Nephron (organoid): ENCODE results near the gene CHST3.
"Not testable (repeated sequence)": the region's sequence is repeated elsewhere in the genome, so short reads cannot be mapped to it uniquely, and the experiment has no call there.

Experiments used
- H3K27ac Mint-ChIP-seq, 3 experiments: 2 replicates each; pipeline ENCODE4 v1.8.0; 2020; ENCODE audit warnings: mixed read lengths in 3 of 3, mild to moderate bottlenecking in 2 of 3, moderate library complexity in 1 of 3
- H3K27me3 Mint-ChIP-seq: 2 replicates; pipeline ENCODE4 v1.8.0; 2021; ENCODE audit warnings: low read depth, mild to moderate bottlenecking, moderate library complexity, mixed read lengths
- H3K36me3 Mint-ChIP-seq: 2 replicates; pipeline ENCODE4 v1.8.0; 2020; ENCODE audit warnings: low read depth, mixed read lengths
- H3K4me1 Mint-ChIP-seq: 2 replicates; pipeline ENCODE4 v1.8.0; 2020; ENCODE audit warnings: mixed read lengths
- H3K4me3 Mint-ChIP-seq, 3 experiments: 2 replicates each; pipeline ENCODE4 v1.8.0; 2020; ENCODE audit warnings: mild to moderate bottlenecking in 3 of 3, mixed read lengths in 3 of 3, moderate library complexity in 2 of 3
- H3K9me3 Mint-ChIP-seq: 2 replicates; pipeline ENCODE4 v1.8.0; 2020; ENCODE audit warnings: mixed read lengths
- CTCF ChIP-seq, 3 experiments: fragments of 200-600 bp; sonication (generic); IDR thresholded peaks; one replicate each; pipeline ENCODE4 v1.5.0; 2021; ENCODE audit warnings: antibody characterized with exemption in 3 of 3; ENCODE audit not compliant: unreplicated experiment in 3 of 3

Gene CHST3

GRCh38 chr10:71964098-71964742, at the start of gene CHST3:
TSS of gene CHST3 (plus strand) at chr10:71964395. CDS start at chr10:72005843, 41,448 bp downstream.
- no peak for TF ChIP-seq CTCF (IDR thresholded peaks at IDR 0.05; ENCODE audit: unreplicated experiment in 3 of 3)
- Mint-ChIP-seq H3K36me3 (no peaks in the 10 kb centered on the region), H3K4me3 (peak within 1 kb of the TSS; percentile 98 to 99 (median 99)), H3K27me3 (peaks cover 13% of the 10 kb centered on the region), H3K27ac (peak within 1 kb of the TSS; percentile 92 to 98 (median 95)), H3K4me1 (peaks cover 40% of the 10 kb centered on the region), H3K9me3 (no peaks in the 10 kb centered on the region)

- Mint-ChIP-seq H3K4me3 (no peak overlapping the region), H3K36me3 (no peaks in the 10 kb centered on the region), H3K9me3 (peaks cover 24% of the 10 kb centered on the region), H3K27me3 (no peaks in the 10 kb centered on the region), H3K27ac (no peak overlapping the region), H3K4me1 (peaks cover 19% of the 10 kb centered on the region)
- no peak for TF ChIP-seq CTCF (IDR thresholded peaks at IDR 0.05; ENCODE audit: unreplicated experiment in 3 of 3)
Measured at GRCh38 chr10:71916827-71917226, 47.4 kb upstream of the CHST3 start.

- H3K27ac Mint-ChIP-seq, result peak overlapping the region in 1 of 3 experiments; percentile 18
- H3K4me1 Mint-ChIP-seq, result peaks cover 27% of the 10 kb centered on the region
- H3K27me3 Mint-ChIP-seq, result no peaks in the 10 kb centered on the region
- TF ChIP-seq CTCF (IDR thresholded peaks at IDR 0.05; ENCODE audit: unreplicated experiment in 3 of 3), result no peak
- peaks cover 16% of the 10 kb centered on the region for H3K9me3 Mint-ChIP-seq
- no peaks in the 10 kb centered on the region for H3K36me3 Mint-ChIP-seq
- no peak overlapping the region for H3K4me3 Mint-ChIP-seq
Measured at GRCh38 chr10:71918992-71919391, 45.2 kb upstream of the CHST3 start.

- not testable (repeated sequence) for H3K36me3 Mint-ChIP-seq, H3K4me3 Mint-ChIP-seq, H3K27me3 Mint-ChIP-seq, H3K9me3 Mint-ChIP-seq
- Mint-ChIP-seq H3K27ac (peak overlapping the region; percentile 21 to 69 (median 47)), H3K4me1 (peaks cover 27% of the 10 kb centered on the region)
Measured at GRCh38 chr10:71919956-71920539, 44.1 kb upstream of the CHST3 start.

- Mint-ChIP-seq H3K27ac (peak overlapping the region; percentile 21 to 69 (median 47)), H3K27me3 (no peaks in the 10 kb centered on the region), H3K9me3 (peaks cover 9% of the 10 kb centered on the region), H3K4me3 (no peak overlapping the region), H3K4me1 (peaks cover 27% of the 10 kb centered on the region), H3K36me3 (no peaks in the 10 kb centered on the region)
- no peak for TF ChIP-seq CTCF (IDR thresholded peaks at IDR 0.05; ENCODE audit: unreplicated experiment in 3 of 3)
Measured at GRCh38 chr10:71920540-71921323, 43.5 kb upstream of the CHST3 start.

- Mint-ChIP-seq H3K9me3 (peaks cover 4% of the 10 kb centered on the region), H3K27ac (peak overlapping the region; percentile 21 to 69 (median 47)), H3K36me3 (no peaks in the 10 kb centered on the region), H3K4me1 (peaks cover 27% of the 10 kb centered on the region), H3K4me3 (no peak overlapping the region), H3K27me3 (no peaks in the 10 kb centered on the region)
- no peak for TF ChIP-seq CTCF (IDR thresholded peaks at IDR 0.05; ENCODE audit: unreplicated experiment in 3 of 3)
Measured at GRCh38 chr10:71921324-71922027, 42.7 kb upstream of the CHST3 start.
